HEK293T (cell line): Measurements from ENCODE around the gene KCNK16.

ENCODE experiments used
- BHLHE40 ChIP-seq: fragments of 450-650 bp; IDR thresholded peaks from 2 replicates; pipeline ENCODE4 v1.6.1; 2016; ENCODE audit warnings: mild to moderate bottlenecking, moderate library complexity, borderline replicate concordance
- CTBP1 ChIP-seq: fragments of 450-650 bp; IDR thresholded peaks from 2 replicates; pipeline ENCODE4 v1.6.1; 2016; ENCODE audit warnings: borderline replicate concordance
- ELF4 ChIP-seq: fragments of 450-650 bp; IDR thresholded peaks from 2 replicates; pipeline ENCODE4 v1.6.1; 2017; ENCODE audit warnings: antibody characterized with exemption
- FOXM1 ChIP-seq: fragments of 450-650 bp; IDR thresholded peaks from 2 replicates; pipeline ENCODE4 v1.6.1; 2017; ENCODE audit warnings: mild to moderate bottlenecking, borderline replicate concordance
- HDGF ChIP-seq: fragments of 450-650 bp; IDR thresholded peaks from 2 replicates; pipeline ENCODE4 v1.6.1; 2017; ENCODE audit warnings: antibody characterized with exemption, borderline replicate concordance
- LEF1 ChIP-seq: fragments of 450-650 bp; IDR thresholded peaks from 2 replicates; pipeline ENCODE4 v1.6.1; 2017; ENCODE audit warnings: mild to moderate bottlenecking, borderline replicate concordance
- NFRKB ChIP-seq: fragments of 450-650 bp; IDR thresholded peaks from 2 replicates; pipeline ENCODE4 v1.6.1; 2016; ENCODE audit warnings: mild to moderate bottlenecking, moderate library complexity
- SP1 ChIP-seq: fragments of 450-650 bp; IDR thresholded peaks from 2 replicates; pipeline ENCODE4 v1.6.1; 2017

GRCh38 chr6:39317256-39317655, 5.2 kb downstream of the KCNK16 start:
- TF ChIP-seq FOXM1 (no peak), CTBP1 (no peak), ELF4 (no peak), NFRKB (no peak), SP1 (no peak), LEF1 (no peak), BHLHE40 (no peak), HDGF (no peak)
